ENCODE data around the gene MAP3K2.
A peak's percentile ranks its signal among the peaks of the same experiment; 100 is the strongest.

MAP3K2 gene

GRCh38 chr2:127401757-127402695 lies 14.3 kb upstream of the MAP3K2 start:
- DNase-seq (ENCODE audit: low spot score) = peak; percentile 37
- no peak for TF ChIP-seq CTCF (IDR thresholded peaks at IDR 0.05; ENCODE audit: extremely low read depth, missing control alignments)

GRCh38 chr2:127400897-127401756 lies 13.4 kb upstream of the MAP3K2 start:
- no peak for TF ChIP-seq CTCF (IDR thresholded peaks at IDR 0.05; ENCODE audit: extremely low read depth, missing control alignments)
- DNase-seq (ENCODE audit: low spot score) = peak; percentile 12

GRCh38 chr2:127400533-127400896 lies 12.7 kb upstream of the MAP3K2 start:
- no peak for DNase-seq (ENCODE audit: low spot score)
- no peak for TF ChIP-seq CTCF (IDR thresholded peaks at IDR 0.05; ENCODE audit: extremely low read depth, missing control alignments)

GRCh38 chr2:127398239-127398590 lies 10.4 kb upstream of the MAP3K2 start:
- no peak for TF ChIP-seq CTCF (IDR thresholded peaks at IDR 0.05; ENCODE audit: extremely low read depth, missing control alignments)
- peak; percentile 74 for DNase-seq (ENCODE audit: low spot score)

GRCh38 chr2:127397568-127398238 lies 9.9 kb upstream of the MAP3K2 start:
- TF ChIP-seq CTCF (IDR thresholded peaks at IDR 0.05; ENCODE audit: extremely low read depth, missing control alignments) = no peak
- DNase-seq (ENCODE audit: low spot score) = no peak

- DNase-seq (ENCODE audit: low spot score) = no peak
- TF ChIP-seq CTCF (IDR thresholded peaks at IDR 0.05; ENCODE audit: extremely low read depth, missing control alignments) = no peak
Observed at GRCh38 chr2:127394492-127394891, 6.7 kb upstream of the MAP3K2 start.
